RWPE1 (cell line): ENCODE data around the gene LMAN2.
"Not testable (repeated sequence)": the region's sequence is repeated elsewhere in the genome, so short reads cannot be mapped to it uniquely, and the experiment has no call there.

ENCODE experiments used
- CTCF ChIA-PET: fragments of 350-600 bp; sonication (Branson Sonifier 250); formaldehyde crosslinking; extraction: SDS; loops from one replicate; lab custom pipeline; 2021; lab: Yijun Ruan, JAX
- POLR2A ChIA-PET: fragments of 400-600 bp; formaldehyde crosslinking; extraction: SDS; loops from one replicate; lab custom pipeline; 2020; ENCODE audit warnings: antibody characterized with exemption; ENCODE audit not compliant: low non-redundant PET; lab: Yijun Ruan, JAX
- DNase-seq: peaks from one replicate; pipeline ENCODE4 v3.0.0; 2012; ENCODE audit warnings: low spot score
- H3K27ac ChIP-seq: fragments of 450-650 bp; 2 replicates; pipeline ENCODE4 v1.5.1; 2017
- CTCF ChIP-seq: fragments of 450-650 bp; conservative IDR thresholded peaks from 2 replicates; pipeline ENCODE4 v1.5.1; 2017; ENCODE audit warnings: low read depth, mild to moderate bottlenecking

Gene LMAN2

GRCh38 chr5:177308740-177309139 is 42.7 kb downstream of the LMAN2 start:
- peak overlapping the region; percentile 84 for H3K27ac ChIP-seq
- ChIA-PET CTCF (interaction anchor here (0.8 to 3.3 kb wide), 8 partner anchors 9 to 237 kb away, joined by 4 to 12 read pairs (median 6); no protein-coding TSS in a partner anchor), POLR2A (no interaction called here)
- TF ChIP-seq CTCF, result no peak
- no peak for DNase-seq

DNA sequence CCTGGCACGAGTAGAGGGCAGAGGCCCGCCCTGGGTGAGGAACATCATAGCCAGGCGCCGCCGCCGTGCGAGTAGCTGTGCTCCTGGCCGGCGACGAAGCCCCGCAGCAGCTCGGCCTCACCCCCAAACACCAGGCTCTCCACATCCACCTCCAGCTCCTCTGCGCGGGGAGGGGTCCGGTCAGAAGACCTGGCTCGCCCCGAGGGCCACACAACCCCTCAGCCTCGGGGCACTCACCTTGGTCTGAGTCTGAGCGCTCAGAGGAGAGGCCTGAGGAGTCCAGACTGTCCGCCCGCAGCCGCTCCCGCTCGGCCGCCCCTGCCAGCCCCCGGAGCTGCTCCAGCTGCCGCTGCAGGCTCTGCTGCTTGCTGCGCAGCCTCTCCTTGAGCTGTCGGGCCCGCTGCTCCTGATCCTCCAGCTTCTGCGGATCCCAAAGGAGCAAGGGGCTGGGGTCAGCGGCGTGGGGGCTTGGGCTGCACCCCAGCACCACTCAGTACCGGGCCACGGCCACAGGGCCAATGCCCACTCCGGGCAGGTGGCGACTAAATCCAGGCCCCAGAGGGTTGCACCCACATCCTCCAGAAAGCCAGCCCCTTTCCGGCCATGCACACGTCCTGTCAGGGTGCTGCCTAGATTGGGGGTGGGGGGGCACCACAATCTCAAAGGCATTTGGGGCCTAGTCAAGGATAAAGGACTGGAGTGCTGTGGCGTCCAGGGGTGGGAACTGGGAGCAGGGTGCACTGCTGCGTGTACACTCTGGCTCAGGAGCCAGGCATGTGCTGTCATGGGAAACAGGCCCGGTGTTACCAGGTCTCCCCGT is 43.7 kb downstream of the LMAN2 start:
- no peak for TF ChIP-seq CTCF
- peak overlapping the region; percentile 84 for H3K27ac ChIP-seq
- CTCF ChIA-PET, result interaction anchor here (0.8 to 1.7 kb wide), 3 partner anchors 10 to 236 kb away, joined by 3 to 6 read pairs (median 5); no protein-coding TSS in a partner anchor
- DNase-seq, result no peak
- POLR2A ChIA-PET, result no interaction called here

DNA sequence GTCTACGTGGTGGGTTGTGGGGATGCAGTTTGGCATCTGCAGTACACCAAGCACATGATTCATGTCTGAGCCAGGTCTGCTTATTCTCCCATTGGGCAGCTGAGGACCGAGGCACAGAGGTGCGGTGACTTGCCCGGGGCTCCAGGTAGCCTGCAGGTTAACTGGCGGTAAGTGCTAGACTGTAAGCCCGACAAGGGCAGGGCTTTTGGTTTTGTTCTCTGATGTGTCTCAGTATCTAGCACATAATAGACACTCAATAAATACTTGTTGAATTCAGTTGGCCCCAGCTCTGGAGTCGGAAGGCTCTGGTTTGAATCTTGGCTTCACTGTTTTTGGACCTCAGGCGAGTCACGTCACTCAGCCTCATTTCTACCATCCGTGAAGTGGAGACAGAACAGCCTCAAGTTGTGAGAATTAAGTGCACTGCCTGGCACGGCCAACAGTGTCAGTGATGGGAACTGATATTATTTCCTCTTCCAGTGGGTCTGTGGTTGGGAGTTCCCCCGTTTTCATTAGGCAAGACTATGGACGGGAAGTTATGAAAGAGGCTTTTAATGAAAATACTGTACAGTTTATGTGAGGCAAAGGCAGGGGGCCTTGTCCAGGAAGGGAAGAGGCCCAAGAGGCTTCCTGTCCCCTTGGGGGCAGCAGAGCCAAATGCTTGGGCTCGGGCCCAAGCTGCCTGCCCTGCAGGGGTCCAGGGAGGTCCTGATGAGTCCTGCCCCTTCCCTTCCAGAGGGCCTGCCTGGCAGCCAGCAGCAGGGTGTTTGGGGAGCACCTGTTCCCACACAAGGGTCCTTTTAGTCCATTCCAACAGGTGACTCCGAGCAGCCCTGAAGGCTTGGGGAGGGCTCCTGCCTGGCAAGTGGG is 44.6 kb downstream of the LMAN2 start:
- TF ChIP-seq CTCF, result no peak
- H3K27ac ChIP-seq, result peak overlapping the region; percentile 84
- no peak for DNase-seq
- CTCF ChIA-PET, result interaction anchor here (0.5 to 1.7 kb wide), 3 partner anchors 11 to 83 kb away, joined by 3 to 6 read pairs (median 4); no protein-coding TSS in a partner anchor
- POLR2A ChIA-PET, result no interaction called here

DNA sequence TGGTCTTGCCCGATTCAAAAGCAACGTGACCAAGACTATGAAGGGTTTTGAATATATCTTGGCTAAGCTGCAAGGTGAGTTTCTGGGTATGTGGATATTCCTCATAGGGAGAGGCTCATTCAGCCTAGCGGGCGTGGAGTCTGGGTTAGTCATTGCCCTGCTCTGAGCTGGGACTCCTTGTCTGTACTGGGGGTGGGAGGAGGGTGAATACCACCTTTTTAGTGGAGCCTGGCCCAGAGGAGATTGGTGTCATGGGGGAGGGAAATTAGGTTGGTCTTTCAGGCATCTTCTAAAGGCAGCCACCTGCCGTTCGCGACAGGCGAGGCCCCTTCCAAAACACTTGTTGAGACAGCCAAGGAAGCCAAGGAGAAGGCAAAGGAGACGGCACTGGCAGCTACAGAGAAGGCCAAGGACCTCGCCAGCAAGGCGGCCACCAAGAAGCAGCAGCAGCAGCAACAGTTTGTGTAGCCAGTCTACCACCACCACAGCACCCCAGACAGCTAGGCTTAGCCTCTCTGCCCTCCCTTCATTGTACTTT is 45.3 kb downstream of the LMAN2 start:
- peak overlapping the region; percentile 84 for H3K27ac ChIP-seq
- POLR2A ChIA-PET, result not testable (repeated sequence)

DNA sequence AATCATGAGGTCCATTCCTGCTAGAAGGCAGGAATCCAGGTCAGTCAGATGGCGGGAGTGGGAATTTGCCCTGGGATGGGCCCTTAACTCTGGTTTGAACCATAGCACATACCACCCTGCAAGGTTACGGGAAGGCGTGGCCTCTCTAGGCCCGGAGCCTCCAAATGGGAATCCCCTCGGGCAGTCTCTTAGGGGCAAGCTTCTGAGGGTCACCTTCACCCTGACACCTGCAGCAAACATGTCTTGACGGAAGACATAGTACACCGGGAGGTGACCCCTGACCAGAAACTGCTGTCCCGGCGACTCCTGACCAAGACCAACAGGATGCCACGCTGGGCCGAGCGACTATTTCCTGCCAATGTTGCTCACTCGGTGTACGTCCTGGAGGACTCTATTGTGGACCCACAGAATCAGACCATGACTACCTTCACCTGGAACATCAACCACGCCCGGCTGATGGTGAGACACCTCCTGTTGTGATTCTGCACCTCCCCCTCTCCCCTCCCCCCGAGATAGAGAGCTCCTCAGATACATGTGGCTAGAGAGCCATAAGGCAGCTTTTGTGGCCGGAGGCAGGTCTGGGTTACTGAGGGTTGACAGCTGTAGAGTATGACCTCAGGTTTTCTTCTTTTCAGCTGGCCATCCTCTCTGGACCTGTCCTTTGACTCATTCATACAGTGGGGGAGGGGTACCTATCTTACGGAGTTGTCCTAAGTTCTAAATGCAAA is 46.9 kb downstream of the LMAN2 start:
- no peak for TF ChIP-seq CTCF
- peak overlapping the region; percentile 84 for H3K27ac ChIP-seq
- ChIA-PET CTCF (no interaction called here), POLR2A (interaction anchor here (0.6 kb wide), 1 partner anchor 42 kb away, joined by 4 read pairs; no protein-coding TSS in a partner anchor)
- no peak for DNase-seq

More for the DNA sequence above, 45.3 kb downstream of the LMAN2 start:
- CTCF ChIA-PET, result interaction anchor here (0.5 to 1.0 kb wide), 3 partner anchors 12 to 84 kb away, joined by 3 to 4 read pairs (median 3); no protein-coding TSS in a partner anchor
- not testable (repeated sequence) for DNase-seq

- no peak for TF ChIP-seq CTCF
- ChIA-PET POLR2A (interaction anchor here (0.7 kb wide), 1 partner anchor 138 kb away, joined by 3 read pairs; no protein-coding TSS in a partner anchor), CTCF (interaction anchor here (0.9 kb wide), 1 partner anchor 191 kb away, joined by 3 read pairs; no protein-coding TSS in a partner anchor)
- DNase-seq, result no peak
- H3K27ac ChIP-seq, result peak overlapping the region; percentile 84
Observed at GRCh38 chr5:177303925-177304391, 47.5 kb downstream of the LMAN2 start.
